Measurements from ENCODE around the gene CD244. TPM values are rescaled to one million over a fixed set of nuclear protein-coding genes. Genes with fewer than 3 reads are reported as not detected.

CD244 gene
- total RNA-seq, 2 donors from 2014 or later: 0.55 to 1.1 TPM

- Histone ChIP-seq H3K4me3 (no peak overlapping the region), H3K4me1 (replicated peaks) (no peaks in the 10 kb centered on the region), H3K27me3 (replicated peaks; ENCODE audit: insufficient read depth) (no peaks in the 10 kb centered on the region), H3K9me3 (no peaks in the 10 kb centered on the region), H3K27ac (no peak overlapping the region), H3K36me3 (no peaks in the 10 kb centered on the region)
- WGBS: 78% methylated on average over 9 of the region's 9 CpGs
- intact Hi-C loops (cut with DNase I): loop anchor here (5.0 kb wide), 1 partner anchor 115 kb away; the partner anchor contains the start of gene ITLN2
- DNase-seq (ENCODE audit: low spot score): no peak
- TF ChIP-seq POLR2A (IDR thresholded peaks at IDR 0.05): no peak
- no peak for TF ChIP-seq POLR2AphosphoS5 (IDR thresholded peaks at IDR 0.05)
- TF ChIP-seq CTCF (IDR thresholded peaks at IDR 0.05): no peak
Measured at GRCh38 chr1:160837558-160838205, 25.0 kb downstream of the CD244 start.

- no peak for DNase-seq (ENCODE audit: low spot score)
- Histone ChIP-seq H3K27me3 (replicated peaks; ENCODE audit: insufficient read depth) (no peaks in the 10 kb centered on the region), H3K4me3 (no peak overlapping the region), H3K27ac (no peak overlapping the region), H3K36me3 (no peaks in the 10 kb centered on the region), H3K4me1 (replicated peaks) (no peaks in the 10 kb centered on the region), H3K9me3 (no peaks in the 10 kb centered on the region)
- 69% methylated on average over 4 of the region's 4 CpGs for WGBS
- TF ChIP-seq POLR2A (IDR thresholded peaks at IDR 0.05): no peak
- TF ChIP-seq POLR2AphosphoS5 (IDR thresholded peaks at IDR 0.05): no peak
- no peak for TF ChIP-seq CTCF (IDR thresholded peaks at IDR 0.05)
- intact Hi-C loops (cut with DNase I): loop anchor here (5.0 kb wide), 1 partner anchor 115 kb away; the partner anchor contains the start of gene ITLN2
Measured at GRCh38 chr1:160836981-160837557, 25.6 kb downstream of the CD244 start.

GRCh38 chr1:160836561-160836960, 26.1 kb downstream of the CD244 start:
- Histone ChIP-seq H3K36me3 (no peaks in the 10 kb centered on the region), H3K9me3 (no peaks in the 10 kb centered on the region), H3K4me1 (replicated peaks) (no peaks in the 10 kb centered on the region), H3K4me3 (no peak overlapping the region), H3K27ac (no peak overlapping the region), H3K27me3 (replicated peaks; ENCODE audit: insufficient read depth) (no peaks in the 10 kb centered on the region)
- intact Hi-C loops (cut with DNase I): loop anchor here (5.0 kb wide), 1 partner anchor 116 kb away; the partner anchor contains the start of gene ITLN2
- 60% methylated on average over 3 of the region's 3 CpGs for WGBS
- DNase-seq (ENCODE audit: low spot score): no peak
- TF ChIP-seq CTCF (IDR thresholded peaks at IDR 0.05) (no peak), POLR2A (IDR thresholded peaks at IDR 0.05) (no peak), POLR2AphosphoS5 (IDR thresholded peaks at IDR 0.05) (no peak)

- no peaks in the 10 kb centered on the region for H3K9me3 ChIP-seq
- 74% methylated on average over 3 of the region's 3 CpGs for WGBS
- H3K27ac ChIP-seq: no peak overlapping the region
- H3K36me3 ChIP-seq: no peaks in the 10 kb centered on the region
- no peaks in the 10 kb centered on the region for H3K4me1 ChIP-seq (replicated peaks)
- intact Hi-C loops (cut with DNase I): loop anchor here (5.0 kb wide), 1 partner anchor 117 kb away; the partner anchor contains the start of gene ITLN2
- no peak overlapping the region for H3K4me3 ChIP-seq
- H3K27me3 ChIP-seq (replicated peaks; ENCODE audit: insufficient read depth): no peaks in the 10 kb centered on the region
- TF ChIP-seq POLR2AphosphoS5 (IDR thresholded peaks at IDR 0.05) (no peak), CTCF (IDR thresholded peaks at IDR 0.05) (no peak), POLR2A (IDR thresholded peaks at IDR 0.05) (no peak)
- no peak for DNase-seq (ENCODE audit: low spot score)
Measured at GRCh38 chr1:160835751-160836150, 26.9 kb downstream of the CD244 start.
